Measurements from ENCODE around the gene PTPRN2. TPM values are rescaled to one million over a fixed set of nuclear protein-coding genes. Genes with fewer than 3 reads are reported as not detected.
"Not testable (repeated sequence)": the region's sequence is repeated elsewhere in the genome, so short reads cannot be mapped to it uniquely, and the experiment has no call there.

PTPRN2 gene
- polyA plus RNA-seq, 1 donor, result 1.7 TPM

DNA sequence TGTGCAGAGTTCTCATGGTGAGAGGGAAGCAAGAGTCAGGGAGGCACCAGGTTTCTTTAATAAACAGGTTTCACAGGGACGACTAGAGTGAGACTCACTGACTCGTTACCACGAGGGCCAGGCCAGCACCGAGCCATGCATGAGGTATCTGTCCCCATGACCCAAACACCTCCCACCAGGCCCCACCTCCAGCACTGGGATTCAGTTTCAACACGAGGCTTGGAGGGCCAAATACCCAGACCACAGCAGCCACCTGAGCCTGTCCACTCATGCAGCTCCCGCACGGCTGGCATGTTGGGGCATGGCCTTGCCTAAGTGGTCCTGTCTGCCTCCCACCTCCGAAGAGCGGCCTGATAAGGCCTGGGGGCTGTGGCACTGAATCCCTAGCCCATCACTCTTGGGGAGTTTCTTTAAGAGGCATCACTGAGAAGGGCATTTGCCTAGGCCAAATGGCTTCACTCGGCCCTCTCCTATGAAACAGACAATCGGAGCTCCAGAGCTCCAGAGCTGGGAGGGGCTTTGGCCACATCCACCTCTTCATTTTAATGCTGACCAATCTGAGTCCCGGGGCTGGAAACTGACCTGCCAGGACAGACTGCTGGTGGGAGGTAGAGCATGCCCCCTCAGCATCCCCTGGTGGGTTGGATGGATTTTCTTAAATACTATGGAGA lies 1093.0 kb downstream of the PTPRN2 start:
- no peak for DNase-seq (ENCODE audit: low read depth)

- DNase-seq (ENCODE audit: low read depth), result no peak
Measured at GRCh38 chr7:157493776-157494175, 1093.8 kb downstream of the PTPRN2 start.

- no peak for DNase-seq (ENCODE audit: low read depth)
Measured at GRCh38 chr7:157493017-157493416, 1094.6 kb downstream of the PTPRN2 start.

DNA sequence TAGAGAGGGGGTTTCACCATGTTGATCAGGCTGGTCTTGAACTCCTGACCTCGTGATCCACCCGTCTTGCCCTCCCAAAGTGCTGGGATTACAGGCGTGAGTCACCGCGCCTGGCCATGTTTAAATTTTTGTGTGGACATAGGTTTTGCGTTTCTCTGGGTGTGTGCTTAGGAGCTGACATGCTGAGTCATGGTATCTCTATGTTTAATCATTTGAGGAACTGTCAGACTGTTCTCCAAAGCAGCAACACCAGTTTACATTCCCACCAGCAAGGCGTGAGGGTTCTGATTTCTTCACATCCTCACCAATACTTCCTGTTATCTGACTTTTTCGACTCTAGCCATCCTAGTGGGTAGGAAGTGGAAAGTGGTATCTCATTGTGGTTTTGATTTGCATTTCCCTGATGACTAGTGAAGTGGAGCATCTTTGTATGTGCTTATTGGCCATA lies 1097.1 kb downstream of the PTPRN2 start:
- peak; percentile 9 for DNase-seq (ENCODE audit: low read depth)

- DNase-seq (ENCODE audit: low read depth), result not testable (repeated sequence)
Measured at GRCh38 chr7:157489870-157490269, 1097.8 kb downstream of the PTPRN2 start.

Other genes starting within 250 kb of the PTPRN2 start
- 11.3 TPM for gene NCAPG2, start 117.0 kb upstream of the PTPRN2 start, polyA plus RNA-seq (ENCODE audit: insufficient read length)
- 32.5 TPM for gene ESYT2, start 241.7 kb upstream of the PTPRN2 start, polyA plus RNA-seq (ENCODE audit: insufficient read length)